ENCODE measurements around the gene ZNF438. TPM values are rescaled to one million over a fixed set of nuclear protein-coding genes. Genes with fewer than 3 reads are reported as not detected.
A peak's percentile ranks its signal among the peaks of the same experiment; 100 is the strongest.

Gene ZNF438
- total RNA-seq, 1 experiment from 2014 or later: 2.0 TPM

- no peak for DNase-seq (ENCODE audit: low spot score)
- H3K4me3 ChIP-seq (ENCODE audit: low read depth, low read length, poor library complexity, severe bottlenecking): no peak overlapping the region
- no peaks in the 10 kb centered on the region for H3K9me3 ChIP-seq (ENCODE audit: low read depth, low read length, poor library complexity, severe bottlenecking)
- H3K36me3 ChIP-seq (ENCODE audit: insufficient read depth, low read length, poor library complexity, severe bottlenecking): no peaks in the 10 kb centered on the region
- no TSS peak for BruUV-seq (replicated peaks)
- ChIA-PET CTCF (no interaction called here), POLR2A (ENCODE audit: low non-redundant PET) (no interaction called here)
- TF ChIP-seq EZH2 (IDR thresholded peaks at IDR 0.05; ENCODE audit: borderline replicate concordance, low read depth, low read length, poor library complexity, severe bottlenecking): no peak
- TF ChIP-seq CTCF (conservative IDR thresholded peaks at IDR 0.05; ENCODE audit: low read depth, low read length): no peak
- H3K4me1 ChIP-seq (ENCODE audit: insufficient read depth, low read length, poor library complexity, severe bottlenecking): no peaks in the 10 kb centered on the region
- no peaks in the 10 kb centered on the region for H3K27me3 ChIP-seq (replicated peaks; ENCODE audit: insufficient read depth, low read depth, low read length, poor library complexity)
- no peak overlapping the region for H3K27ac ChIP-seq (ENCODE audit: low read depth, low read length, poor library complexity, severe bottlenecking)
- intact Hi-C loops (cut with micrococcal nuclease; ENCODE audit: unreplicated experiment): no loop called here
These were observed 43.8 kb upstream of the ZNF438 start for GRCh38 chr10:31075434-31075833.

GRCh38 chr10:31074722-31075086 is 43.0 kb upstream of the ZNF438 start:
- H3K4me1 ChIP-seq (ENCODE audit: insufficient read depth, low read length, poor library complexity, severe bottlenecking): no peaks in the 10 kb centered on the region
- H3K27ac ChIP-seq (ENCODE audit: low read depth, low read length, poor library complexity, severe bottlenecking): no peak overlapping the region
- ChIA-PET POLR2A (ENCODE audit: low non-redundant PET) (no interaction called here), CTCF (interaction anchor here (0.7 kb wide), 1 partner anchor 27 kb away, joined by 4 read pairs; no protein-coding TSS in a partner anchor)
- H3K27me3 ChIP-seq (replicated peaks; ENCODE audit: insufficient read depth, low read depth, low read length, poor library complexity): no peaks in the 10 kb centered on the region
- no peak overlapping the region for H3K4me3 ChIP-seq (ENCODE audit: low read depth, low read length, poor library complexity, severe bottlenecking)
- no peaks in the 10 kb centered on the region for H3K9me3 ChIP-seq (ENCODE audit: low read depth, low read length, poor library complexity, severe bottlenecking)
- intact Hi-C loops (cut with micrococcal nuclease; ENCODE audit: unreplicated experiment): no loop called here
- BruUV-seq (replicated peaks): no TSS peak
- TF ChIP-seq CTCF (conservative IDR thresholded peaks at IDR 0.05; ENCODE audit: low read depth, low read length) (no peak), EZH2 (IDR thresholded peaks at IDR 0.05; ENCODE audit: borderline replicate concordance, low read depth, low read length, poor library complexity, severe bottlenecking) (no peak)
- H3K36me3 ChIP-seq (ENCODE audit: insufficient read depth, low read length, poor library complexity, severe bottlenecking): no peaks in the 10 kb centered on the region
- DNase-seq (ENCODE audit: low spot score): no peak

GRCh38 chr10:31073996-31074721 is 42.5 kb upstream of the ZNF438 start:
- no TSS peak for BruUV-seq (replicated peaks)
- Histone ChIP-seq H3K4me1 (ENCODE audit: insufficient read depth, low read length, poor library complexity, severe bottlenecking) (no peaks in the 10 kb centered on the region), H3K4me3 (ENCODE audit: low read depth, low read length, poor library complexity, severe bottlenecking) (no peak overlapping the region), H3K36me3 (ENCODE audit: insufficient read depth, low read length, poor library complexity, severe bottlenecking) (no peaks in the 10 kb centered on the region), H3K27ac (ENCODE audit: low read depth, low read length, poor library complexity, severe bottlenecking) (no peak overlapping the region), H3K27me3 (replicated peaks; ENCODE audit: insufficient read depth, low read depth, low read length, poor library complexity) (no peaks in the 10 kb centered on the region), H3K9me3 (ENCODE audit: low read depth, low read length, poor library complexity, severe bottlenecking) (no peaks in the 10 kb centered on the region)
- intact Hi-C loops (cut with micrococcal nuclease; ENCODE audit: unreplicated experiment): no loop called here
- CTCF ChIA-PET: interaction anchor here (0.7 kb wide), 1 partner anchor 26 kb away, joined by 4 read pairs; no protein-coding TSS in a partner anchor
- POLR2A ChIA-PET (ENCODE audit: low non-redundant PET): no interaction called here
- TF ChIP-seq EZH2 (IDR thresholded peaks at IDR 0.05; ENCODE audit: borderline replicate concordance, low read depth, low read length, poor library complexity, severe bottlenecking) (no peak), CTCF (conservative IDR thresholded peaks at IDR 0.05; ENCODE audit: low read depth, low read length) (no peak)
- peak; percentile 4 for DNase-seq (ENCODE audit: low spot score)
